Calu3 (cell line): Measurements from ENCODE around the gene SNX19. TPM values are rescaled to one million over a fixed set of nuclear protein-coding genes. Genes with fewer than 3 reads are reported as not detected.

ENCODE experiments used
- BruUV-seq: library from RNA; stranded (reverse); fragments of 400-500 nt; replicated peaks from 2 replicates; lab custom pipeline; 2021; lab: Mats Ljungman, UMichigan
- CTCF ChIA-PET: fragments of 300-600 bp; sonication (Branson Sonifier 250); formaldehyde crosslinking; loops from one replicate; lab custom pipeline; 2022; ENCODE audit warnings: antibody characterized with exemption; lab: Charles Lee
- DNase-seq: peaks from one replicate; pipeline ENCODE4 v3.0.0; 2022
- H3K27ac Mint-ChIP-seq: one replicate; pipeline ENCODE4 v1.8.0; 2022; ENCODE audit warnings: mixed read lengths; ENCODE audit not compliant: unreplicated experiment
- H3K27me3 Mint-ChIP-seq: one replicate; pipeline ENCODE4 v1.8.0; 2022; ENCODE audit warnings: mixed read lengths; ENCODE audit not compliant: unreplicated experiment
- H3K36me3 Mint-ChIP-seq: one replicate; pipeline ENCODE4 v1.8.0; 2022; ENCODE audit warnings: mild to moderate bottlenecking, moderate library complexity, mixed read lengths; ENCODE audit not compliant: insufficient read depth, unreplicated experiment
- H3K4me1 Mint-ChIP-seq: one replicate; pipeline ENCODE4 v1.8.0; 2022; ENCODE audit warnings: mild to moderate bottlenecking, low read depth, mixed read lengths; ENCODE audit not compliant: unreplicated experiment
- H3K4me3 Mint-ChIP-seq: one replicate; pipeline ENCODE4 v1.8.0; 2022; ENCODE audit warnings: mild to moderate bottlenecking, low read depth, moderate library complexity, mixed read lengths; ENCODE audit not compliant: unreplicated experiment
- H3K9me3 Mint-ChIP-seq: one replicate; pipeline ENCODE4 v1.8.0; 2022; ENCODE audit warnings: low read depth, mixed read lengths; ENCODE audit not compliant: unreplicated experiment
- intact Hi-C: fragments of 100-400 bp; cut with micrococcal nuclease; formaldehyde crosslinking; loops from one replicate; pipeline ENCODE4 v1.10.0; 2022; ENCODE audit not compliant: unreplicated experiment
- total RNA-seq: library from RNA; stranded (reverse); gene quantifications from 2 replicates; pipeline ENCODE4 v1.2.3, GENCODE V29; 2022
- TF ChIP-seq, protein P1 (sequence below): fragments of 200-600 bp; IDR thresholded peaks from one replicate; pipeline ENCODE4 v1.8.0; 2022; ENCODE audit warnings: antibody characterized with exemption; ENCODE audit not compliant: unreplicated experiment

The SNX19 gene
- total RNA-seq, 1 experiment from 2014 or later: 39.8 TPM

DNA sequence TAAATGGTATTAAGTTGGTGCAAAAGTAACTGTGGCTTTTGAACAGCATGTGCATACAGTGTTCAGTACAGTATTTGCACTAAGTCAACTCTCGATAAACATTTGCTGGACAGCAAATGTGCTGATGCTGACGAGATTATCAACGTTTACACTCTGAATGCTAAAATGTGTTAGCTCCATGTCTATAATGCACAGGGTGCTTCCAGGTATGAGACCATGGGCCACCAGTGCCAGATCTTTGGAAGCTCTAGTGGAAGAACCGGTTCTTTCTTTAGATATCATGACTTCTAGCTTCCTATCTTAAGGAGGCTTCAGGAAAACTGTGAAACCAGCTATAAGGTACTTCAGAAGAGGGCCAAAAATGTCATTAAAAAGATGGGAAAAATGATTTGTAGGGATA is 17.2 kb downstream of the SNX19 start:
- TF ChIP-seq, protein P1, sequence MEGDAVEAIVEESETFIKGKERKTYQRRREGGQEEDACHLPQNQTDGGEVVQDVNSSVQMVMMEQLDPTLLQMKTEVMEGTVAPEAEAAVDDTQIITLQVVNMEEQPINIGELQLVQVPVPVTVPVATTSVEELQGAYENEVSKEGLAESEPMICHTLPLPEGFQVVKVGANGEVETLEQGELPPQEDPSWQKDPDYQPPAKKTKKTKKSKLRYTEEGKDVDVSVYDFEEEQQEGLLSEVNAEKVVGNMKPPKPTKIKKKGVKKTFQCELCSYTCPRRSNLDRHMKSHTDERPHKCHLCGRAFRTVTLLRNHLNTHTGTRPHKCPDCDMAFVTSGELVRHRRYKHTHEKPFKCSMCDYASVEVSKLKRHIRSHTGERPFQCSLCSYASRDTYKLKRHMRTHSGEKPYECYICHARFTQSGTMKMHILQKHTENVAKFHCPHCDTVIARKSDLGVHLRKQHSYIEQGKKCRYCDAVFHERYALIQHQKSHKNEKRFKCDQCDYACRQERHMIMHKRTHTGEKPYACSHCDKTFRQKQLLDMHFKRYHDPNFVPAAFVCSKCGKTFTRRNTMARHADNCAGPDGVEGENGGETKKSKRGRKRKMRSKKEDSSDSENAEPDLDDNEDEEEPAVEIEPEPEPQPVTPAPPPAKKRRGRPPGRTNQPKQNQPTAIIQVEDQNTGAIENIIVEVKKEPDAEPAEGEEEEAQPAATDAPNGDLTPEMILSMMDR: no peak
- Mint-ChIP-seq H3K4me3 (no peak overlapping the region), H3K27me3 (no peaks in the 10 kb centered on the region), H3K36me3 (peaks cover 23% of the 10 kb centered on the region), H3K27ac (no peak overlapping the region), H3K9me3 (no peaks in the 10 kb centered on the region), H3K4me1 (peaks cover 28% of the 10 kb centered on the region)
- intact Hi-C loops: no loop called here
- CTCF ChIA-PET: interaction anchor here (2.1 kb wide), 1 partner anchor 17 kb away, joined by 7 read pairs; the partner anchor contains the start of gene SNX19
- DNase-seq: no peak
- no TSS peak for BruUV-seq

- Mint-ChIP-seq H3K36me3 (peaks cover 23% of the 10 kb centered on the region), H3K27ac (peak overlapping the region; percentile 87), H3K27me3 (no peaks in the 10 kb centered on the region), H3K4me1 (peaks cover 28% of the 10 kb centered on the region), H3K9me3 (no peaks in the 10 kb centered on the region), H3K4me3 (peak overlapping the region; percentile 38)
- peak; percentile 77 for DNase-seq
- intact Hi-C loops: no loop called here
- TF ChIP-seq, protein P1: no peak
- CTCF ChIA-PET: interaction anchor here (0.7 kb wide), 2 partner anchors 465 to 751 kb away, joined by 3 read pairs; no protein-coding TSS in a partner anchor
- no TSS peak for BruUV-seq
Observed at GRCh38 chr11:130897262-130898182, 18.8 kb downstream of the SNX19 start.

DNA sequence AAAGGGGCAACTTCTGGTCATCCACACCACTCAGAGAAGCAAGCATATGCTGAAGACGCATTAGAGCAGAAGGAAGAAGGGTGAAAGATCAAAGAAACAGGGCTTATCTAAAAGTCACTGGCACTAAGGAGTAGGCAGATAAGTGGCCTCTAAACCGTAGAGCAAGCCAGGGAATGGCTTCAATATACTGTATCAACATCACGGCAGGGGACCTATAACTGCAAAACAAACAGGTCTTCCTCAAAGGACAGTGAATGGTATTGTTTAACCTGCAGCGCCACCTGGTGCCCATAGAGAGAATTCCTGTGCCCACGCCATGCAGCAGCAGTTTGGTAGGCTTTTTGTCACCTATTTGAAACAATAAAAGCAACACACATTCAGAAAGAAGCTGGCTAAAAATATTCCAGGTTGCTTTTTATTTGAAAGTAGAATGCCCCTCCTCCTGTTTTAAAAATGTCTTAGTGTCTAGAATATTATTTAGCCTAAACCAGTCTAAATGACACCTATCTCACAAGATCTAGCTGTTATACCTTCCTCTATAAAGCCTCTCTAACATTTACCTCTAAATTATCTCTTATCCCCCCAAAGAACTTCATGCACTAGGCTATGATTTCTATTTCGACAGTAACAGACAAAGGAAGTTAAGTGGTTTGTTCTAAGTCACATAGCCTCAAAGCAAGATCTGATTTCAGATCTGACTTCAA is 21.8 kb downstream of the SNX19 start:
- TF ChIP-seq, protein P1: peak; percentile 50
- peak; percentile 60 for DNase-seq
- Mint-ChIP-seq H3K27ac (no peak overlapping the region), H3K9me3 (no peaks in the 10 kb centered on the region), H3K27me3 (no peaks in the 10 kb centered on the region), H3K36me3 (peaks cover 19% of the 10 kb centered on the region), H3K4me1 (peaks cover 28% of the 10 kb centered on the region), H3K4me3 (no peak overlapping the region)
- CTCF ChIA-PET: interaction anchor here (1.0 kb wide), 1 partner anchor 463 kb away, joined by 6 read pairs; no protein-coding TSS in a partner anchor
- no TSS peak for BruUV-seq
- intact Hi-C loops: no loop called here

- BruUV-seq: no TSS peak
- DNase-seq: no peak
- no peak overlapping the region for H3K27ac Mint-ChIP-seq
- no peak overlapping the region for H3K4me3 Mint-ChIP-seq
- peaks cover 10% of the 10 kb centered on the region for H3K36me3 Mint-ChIP-seq
- no peaks in the 10 kb centered on the region for H3K9me3 Mint-ChIP-seq
- CTCF ChIA-PET: no interaction called here
- peaks cover 23% of the 10 kb centered on the region for H3K4me1 Mint-ChIP-seq
- TF ChIP-seq, protein P1: no peak
- H3K27me3 Mint-ChIP-seq: no peaks in the 10 kb centered on the region
- intact Hi-C loops: no loop called here
Observed at GRCh38 chr11:130892861-130893260, 23.4 kb downstream of the SNX19 start.
